Endothelial cell of umbilical vein (primary cell): Measurements from ENCODE around the gene RHOC. TPM values are rescaled to one million over a fixed set of nuclear protein-coding genes. Genes with fewer than 3 reads are reported as not detected.

ENCODE experiments used
- BruUV-seq: library from RNA; stranded (reverse); fragments of 400-500 nt; replicated peaks from 2 replicates; lab custom pipeline; 2021; lab: Mats Ljungman, UMichigan
- CTCF ChIA-PET: fragments of 300-600, 350-600 bp; sonication (Branson Sonifier 250); formaldehyde crosslinking; loops from one replicate; lab custom pipeline; 2021; ENCODE audit warnings: antibody characterized with exemption, inconsistent platforms; lab: Charles Lee
- POLR2A ChIA-PET: fragments of 300-600, 350-600 bp; sonication (Branson Sonifier 250); formaldehyde crosslinking; loops from one replicate; lab custom pipeline; 2021; ENCODE audit warnings: antibody characterized with exemption, inconsistent platforms; lab: Charles Lee
- DNase-seq: peaks from one replicate; pipeline ENCODE4 v3.0.0-alpha.2; 2011; ENCODE audit warnings: low read depth, low spot score
- FAIRE-seq: peaks from 2 replicates; lab custom pipeline; 2011; peaks lifted over from hg19 to GRCh38; lab: Jason Lieb, UNC
- H2AFZ ChIP-seq: 2 replicates; pipeline ENCODE4 v1.6.0; 2012; ENCODE audit warnings: low read depth, low read length, control low read depth, inconsistent platforms
- H3K27ac ChIP-seq: 2 replicates; pipeline ENCODE4 v1.5.1; 2011; ENCODE audit warnings: low read depth, mild to moderate bottlenecking, control low read depth, low read length, moderate library complexity; ENCODE audit not compliant: insufficient read depth
- H3K27me3 ChIP-seq, 2 experiments: 2 replicates each; pipeline versions ENCODE4 v1.6.0 to v1.6.1; 2011; ENCODE audit warnings: low read length in 2 of 2, mixed read lengths in 1 of 2; ENCODE audit not compliant: control insufficient read depth in 2 of 2, insufficient read depth in 2 of 2
- H3K36me3 ChIP-seq, 2 experiments: 2 replicates in 1 of 2; 3 replicates in 1 of 2; pipeline ENCODE4 v1.5.1; 2011; ENCODE audit warnings: low read length in 2 of 2, mild to moderate bottlenecking in 1 of 2, moderate library complexity in 1 of 2; ENCODE audit not compliant: control insufficient read depth in 2 of 2, insufficient read depth in 2 of 2; ENCODE audit errors: extremely low read depth in 1 of 2
- H3K4me1 ChIP-seq: 3 replicates; pipeline ENCODE4 v1.5.1; 2011; ENCODE audit warnings: mild to moderate bottlenecking, low read length; ENCODE audit not compliant: control insufficient read depth, insufficient read depth; ENCODE audit errors: extremely low read depth
- H3K4me2 ChIP-seq: 2 replicates; pipeline ENCODE4 v1.6.1; 2011; ENCODE audit warnings: low read length, control low read depth, mixed read lengths; ENCODE audit not compliant: insufficient read depth
- H3K4me3 ChIP-seq, 3 experiments: fragments of 200-600 bp in 1 of 3; sonication (generic), shearing (Covaris generic) in 1 of 3; replicated peaks in 1 of 3; 2 replicates each; pipeline ENCODE4 v1.5.1; 2011 to 2016; ENCODE audit warnings: control low read depth in 3 of 3, low read length in 3 of 3, mild to moderate bottlenecking in 2 of 3, inconsistent platforms in 1 of 3, low read depth in 1 of 3, moderate library complexity in 1 of 3; ENCODE audit not compliant: insufficient read depth in 1 of 3
- H3K79me2 ChIP-seq: 2 replicates; pipeline ENCODE4 v1.6.0; 2012; ENCODE audit warnings: low read length, inconsistent platforms; ENCODE audit not compliant: control insufficient read depth, insufficient read depth
- H3K9ac ChIP-seq: replicated peaks from 2 replicates; pipeline ENCODE3; 2011; ENCODE audit warnings: low read length, control low read depth; ENCODE audit not compliant: insufficient read depth; ENCODE audit errors: extremely low read depth
- H3K9me1 ChIP-seq: replicated peaks from 3 replicates; pipeline ENCODE4 v1.6.0; 2011; ENCODE audit warnings: mild to moderate bottlenecking, low read length; ENCODE audit not compliant: control insufficient read depth, insufficient read depth; ENCODE audit errors: extremely low read depth
- H3K9me3 ChIP-seq: replicated peaks from 2 replicates; pipeline ENCODE4 v1.5.1; 2012; ENCODE audit warnings: low read length, inconsistent platforms; ENCODE audit not compliant: control insufficient read depth, insufficient read depth
- H4K20me1 ChIP-seq: replicated peaks from 2 replicates; pipeline ENCODE3; 2011; ENCODE audit warnings: mild to moderate bottlenecking, low read length; ENCODE audit not compliant: control insufficient read depth, insufficient read depth; ENCODE audit errors: extremely low read depth
- EZH2 ChIP-seq: IDR thresholded peaks from 2 replicates; pipeline ENCODE4 v1.6.1; 2012; ENCODE audit warnings: borderline replicate concordance, low read depth, mild to moderate bottlenecking, moderate library complexity, low read length, inconsistent platforms; ENCODE audit not compliant: severe bottlenecking
- FOS ChIP-seq: IDR thresholded peaks from 2 replicates; pipeline ENCODE4 v1.6.1; 2011; ENCODE audit warnings: mild to moderate bottlenecking, low read length, moderate library complexity, borderline replicate concordance; ENCODE audit not compliant: insufficient read depth
- GATA2 ChIP-seq: IDR thresholded peaks from 2 replicates; pipeline ENCODE4 v1.7.0; 2011; ENCODE audit warnings: low read depth, mild to moderate bottlenecking, moderate library complexity, mixed read lengths, low read length; ENCODE audit not compliant: insufficient read length, insufficient read depth
- JUN ChIP-seq: IDR thresholded peaks from 2 replicates; pipeline ENCODE4 v1.6.1; 2011; ENCODE audit warnings: borderline replicate concordance, low read depth; ENCODE audit not compliant: insufficient read length, insufficient read depth
- MYC ChIP-seq: IDR thresholded peaks from one replicate; pipeline ENCODE4 v1.6.1; 2011; ENCODE audit warnings: mild to moderate bottlenecking, low read depth, low read length
- POLR2A ChIP-seq: IDR thresholded peaks from 2 replicates; pipeline ENCODE4 v1.6.1; 2012; ENCODE audit warnings: low read depth, mild to moderate bottlenecking, control low read depth, low read length
- POLR2AphosphoS5 ChIP-seq: IDR thresholded peaks from 2 replicates; pipeline ENCODE4 v1.6.1; 2012; ENCODE audit warnings: low read depth, mild to moderate bottlenecking, control low read depth, low read length, moderate library complexity; ENCODE audit not compliant: insufficient read depth
- dilution Hi-C: fragments of 300-500 bp; cut with MboI; formaldehyde crosslinking; loops from one replicate; pipeline ENCODE4 v1.15.0; 2019; ENCODE audit warnings: low sequenced_read_pairs; ENCODE audit not compliant: extremely low pct_ligation_motif_present
- intact Hi-C: fragments of 100-400 bp; cut with micrococcal nuclease; formaldehyde crosslinking; loops from one replicate; pipeline ENCODE4 v1.10.0; 2022
- polyA plus RNA-seq, 4 experiments: library from polyadenylated mRNA; depleted of rRNA in 3 of 4; stranded (reverse) in 3 of 4; unstranded in 1 of 4; fragments of >200 nt; gene quantifications; 2 replicates each; pipeline versions ENCODE4 v1.2.1 to v1.2.3, GENCODE V29; 2011 to 2012; ENCODE audit warnings: missing spikeins in 1 of 4
- total RNA-seq: library from RNA; stranded (reverse); gene quantifications from 2 replicates; pipeline ENCODE4 v1.2.3, GENCODE V29; 2021

The RHOC gene
- total and polyA plus RNA-seq, 2 donors (not counting 3 experiments of a cell fraction or from before 2014, with no cell fraction given): 699 to 1,244 TPM

- dilution Hi-C loops (no loop called here), intact Hi-C loops (loop anchor here (1.0 kb wide), 2 partner anchors 26 to 81 kb away; partner anchors contain the start of genes CAPZA1, MOV10 and ST7L)
- TF ChIP-seq POLR2A (peak; percentile 83), EZH2 (no peak), FOS (peak; percentile 91), GATA2 (peak; percentile 62), JUN (peak; percentile 67), MYC (no peak), POLR2AphosphoS5 (peak; percentile 92)
- Histone ChIP-seq H3K4me3 (no peak overlapping the region), H3K9me3 (no peaks in the 10 kb centered on the region), H3K9ac (peak overlapping the region; percentile 61), H3K27ac (peak overlapping the region; percentile 88), H3K36me3 (peaks cover 14 to 34% of the 10 kb centered on the region in 2 experiments), H4K20me1 (no peaks in the 10 kb centered on the region), H3K9me1 (no peaks in the 10 kb centered on the region), H3K27me3 (no peaks in the 10 kb centered on the region), H3K79me2 (peaks cover 34% of the 10 kb centered on the region), H3K4me2 (peak overlapping the region; percentile 45), H3K4me1 (peaks cover 67% of the 10 kb centered on the region), H2AFZ (no peak overlapping the region)
- POLR2A ChIA-PET: interaction anchor here (1.0 to 1.4 kb wide), 3 partner anchors 26 to 306 kb away, joined by 4 to 6 read pairs (median 5); partner anchors contain the start of gene MOV10
- FAIRE-seq (peak; percentile 98), DNase-seq (peak; percentile 100)
- TSS peak; percentile 0 for BruUV-seq
- CTCF ChIA-PET: interaction anchor here (0.7 to 6.7 kb wide), 6 partner anchors 10 to 309 kb away, joined by 3 to 57 read pairs (median 4); partner anchors contain the start of genes MOV10 and PPM1J
These were observed 6.4 kb downstream of the RHOC start for GRCh38 chr1:112700290-112701226.
